IMR-90 (cell line): ENCODE measurements around the gene ITM2B. TPM values are rescaled to one million over a fixed set of nuclear protein-coding genes. Genes with fewer than 3 reads are reported as not detected.

Experiments
- ATAC-seq: fragments of 200-7000 bp; cut with Tn5 transposase; 2 replicates; pipeline ENCODE4 v1.9.1; 2020; ENCODE audit warnings: low read depth, mild to moderate bottlenecking, moderate library complexity
- BruUV-seq: library from RNA; stranded (reverse); fragments of 400-500 nt; replicated peaks from 2 replicates; lab custom pipeline; 2021; lab: Mats Ljungman, UMichigan
- CTCF ChIA-PET: fragments of 300-600 bp; formaldehyde crosslinking; extraction: SDS; loops from one replicate; lab custom pipeline; 2021; ENCODE audit warnings: antibody characterized with exemption; lab: Yijun Ruan, JAX
- POLR2A ChIA-PET: fragments of 300-600 bp; sonication (Branson Sonifier 250); formaldehyde crosslinking; loops from one replicate; lab custom pipeline; 2022; ENCODE audit warnings: antibody characterized with exemption; ENCODE audit not compliant: unreplicated experiment; lab: Charles Lee
- DNase-seq: peaks from one replicate; pipeline ENCODE4 v3.0.0; 2013
- H2AFZ ChIP-seq: replicated peaks from 2 replicates; pipeline ENCODE3; 2013; ENCODE audit warnings: low read length, mild to moderate bottlenecking; ENCODE audit not compliant: poor library complexity
- H2AK5ac ChIP-seq: 2 replicates; pipeline ENCODE4 v1.6.1; 2013; ENCODE audit warnings: low read depth, low read length, inconsistent platforms
- H2AK9ac ChIP-seq: replicated peaks from 2 replicates; pipeline ENCODE3; 2013; ENCODE audit warnings: mild to moderate bottlenecking, low read depth, low read length, moderate library complexity; ENCODE audit not compliant: poor library complexity
- H2BK120ac ChIP-seq: 2 replicates; pipeline ENCODE4 v1.6.1; 2013; ENCODE audit warnings: low read depth, low read length, inconsistent platforms
- H2BK15ac ChIP-seq: 3 replicates; pipeline ENCODE4 v1.6.1; 2013; ENCODE audit warnings: low read depth, low read length, inconsistent platforms
- H2BK20ac ChIP-seq: 2 replicates; pipeline ENCODE4 v1.6.1; 2013; ENCODE audit warnings: low read depth, mild to moderate bottlenecking, inconsistent platforms, low read length, moderate library complexity
- H2BK5ac ChIP-seq: 2 replicates; pipeline ENCODE4 v1.6.1; 2013; ENCODE audit warnings: mild to moderate bottlenecking, low read depth, low read length, inconsistent platforms; ENCODE audit not compliant: poor library complexity, severe bottlenecking
- H3K14ac ChIP-seq: replicated peaks from 2 replicates; pipeline ENCODE4 v1.6.1; 2013; ENCODE audit warnings: low read depth, low read length, inconsistent platforms
- H3K18ac ChIP-seq: 2 replicates; pipeline ENCODE4 v1.6.1; 2013; ENCODE audit warnings: low read depth, low read length, control low read depth
- H3K23ac ChIP-seq: 2 replicates; pipeline ENCODE4 v1.6.1; 2013; ENCODE audit warnings: low read depth, low read length, inconsistent platforms
- H3K27ac ChIP-seq: 2 replicates; pipeline ENCODE4 v1.5.1; 2013; ENCODE audit warnings: mild to moderate bottlenecking, control low read depth, low read length; ENCODE audit not compliant: insufficient read depth
- H3K27me3 ChIP-seq: 2 replicates; pipeline ENCODE4 v1.6.1; 2013; ENCODE audit warnings: low read length; ENCODE audit not compliant: control insufficient read depth, insufficient read depth
- H3K36me3 ChIP-seq: 2 replicates; pipeline ENCODE4 v1.6.1; 2013; ENCODE audit warnings: low read length, mixed read lengths; ENCODE audit not compliant: control insufficient read depth, insufficient read depth
- H3K4ac ChIP-seq: 2 replicates; pipeline ENCODE4 v1.6.1; 2013; ENCODE audit warnings: low read depth, low read length, inconsistent platforms
- H3K4me1 ChIP-seq: 2 replicates; pipeline ENCODE4 v1.6.1; 2013; ENCODE audit warnings: low read length, mixed read lengths; ENCODE audit not compliant: control insufficient read depth, insufficient read depth
- H3K4me2 ChIP-seq: 2 replicates; pipeline ENCODE4 v1.6.1; 2013; ENCODE audit warnings: low read depth, mild to moderate bottlenecking, control low read depth, low read length, moderate library complexity
- H3K4me3 ChIP-seq: 2 replicates; pipeline ENCODE4 v1.5.1; 2013; ENCODE audit warnings: low read depth, mild to moderate bottlenecking, control low read depth, low read length, moderate library complexity; ENCODE audit not compliant: insufficient read depth
- H3K56ac ChIP-seq: 2 replicates; pipeline ENCODE4 v1.6.1; 2013; ENCODE audit warnings: low read length, inconsistent platforms; ENCODE audit not compliant: insufficient read depth; ENCODE audit errors: extremely low read depth
- H3K79me1 ChIP-seq, 2 experiments: 2 replicates each; pipeline ENCODE4 v1.6.1; 2013; ENCODE audit warnings: low read length in 2 of 2, inconsistent platforms in 1 of 2, low read depth in 1 of 2
- H3K9ac ChIP-seq: 2 replicates; pipeline ENCODE4 v1.6.1; 2013; ENCODE audit warnings: low read depth, low read length, control low read depth
- H3K9me1 ChIP-seq: 2 replicates; pipeline ENCODE4 v1.6.1; 2013; ENCODE audit warnings: low read length, inconsistent platforms; ENCODE audit not compliant: insufficient read depth
- H3K9me3 ChIP-seq: 2 replicates; pipeline ENCODE4 v1.6.1; 2013; ENCODE audit warnings: low read length; ENCODE audit not compliant: control insufficient read depth, insufficient read depth
- H4K20me1 ChIP-seq: 2 replicates; pipeline ENCODE4 v1.6.1; 2013; ENCODE audit warnings: low read length, inconsistent platforms; ENCODE audit not compliant: insufficient read depth
- H4K5ac ChIP-seq: 2 replicates; pipeline ENCODE4 v1.6.1; 2013; ENCODE audit warnings: mild to moderate bottlenecking, low read depth, low read length, control low read depth
- H4K8ac ChIP-seq, 2 experiments: 2 replicates each; pipeline ENCODE4 v1.6.1; 2013; ENCODE audit warnings: low read depth in 2 of 2, low read length in 2 of 2, control low read depth in 1 of 2, inconsistent platforms in 1 of 2
- H4K91ac ChIP-seq: 2 replicates; pipeline ENCODE4 v1.6.1; 2013; ENCODE audit warnings: low read depth, low read length, inconsistent platforms; ENCODE audit not compliant: insufficient read depth
- BHLHE40 ChIP-seq: fragments of 150-350 bp; IDR thresholded peaks from 2 replicates; pipeline ENCODE4 v1.6.1; 2016; ENCODE audit warnings: mild to moderate bottlenecking, low read depth, low read length
- CEBPB ChIP-seq: IDR thresholded peaks from 2 replicates; pipeline ENCODE4 v1.6.1; 2012; ENCODE audit warnings: low read depth, low read length, improper control_type of control experiment
- CHD1 ChIP-seq: IDR thresholded peaks from 2 replicates; pipeline ENCODE4 v1.6.1; 2012; ENCODE audit warnings: low read depth, low read length, improper control_type of control experiment
- CTCF ChIP-seq: conservative IDR thresholded peaks from 2 replicates; pipeline ENCODE4 v1.5.1; 2012; ENCODE audit warnings: mild to moderate bottlenecking, low read depth, low read length, improper control_type of control experiment
- ELK1 ChIP-seq: fragments of 150-350 bp; IDR thresholded peaks from 2 replicates; pipeline ENCODE4 v1.6.1; 2016; ENCODE audit warnings: low read depth, mild to moderate bottlenecking, low read length, moderate library complexity, borderline replicate concordance
- FOS ChIP-seq: fragments of 150-350 bp; IDR thresholded peaks from 2 replicates; pipeline ENCODE4 v1.6.1; 2016; ENCODE audit warnings: low read depth, low read length
- MAFK ChIP-seq: IDR thresholded peaks from 2 replicates; pipeline ENCODE4 v1.6.1; 2012; ENCODE audit warnings: low read depth, low read length, improper control_type of control experiment
- MAZ ChIP-seq: IDR thresholded peaks from 2 replicates; pipeline ENCODE4 v1.6.1; 2012; ENCODE audit warnings: low read depth, mild to moderate bottlenecking, low read length, improper control_type of control experiment, moderate library complexity, borderline replicate concordance
- MXI1 ChIP-seq: IDR thresholded peaks from 2 replicates; pipeline ENCODE4 v1.6.1; 2012; ENCODE audit warnings: low read depth, mild to moderate bottlenecking, low read length, moderate library complexity, borderline replicate concordance
- NFE2L2 ChIP-seq: fragments of 150-350 bp; IDR thresholded peaks from 2 replicates; pipeline ENCODE4 v1.6.1; 2016; ENCODE audit warnings: low read depth, mild to moderate bottlenecking, low read length
- POLR2A ChIP-seq: IDR thresholded peaks from 2 replicates; pipeline ENCODE4 v1.6.1; 2012; ENCODE audit warnings: mild to moderate bottlenecking, low read depth, low read length
- RAD21 ChIP-seq: IDR thresholded peaks from 2 replicates; pipeline ENCODE4 v1.6.1; 2012; ENCODE audit warnings: low read length, improper control_type of control experiment
- RCOR1 ChIP-seq: IDR thresholded peaks from 2 replicates; pipeline ENCODE4 v1.6.1; 2012; ENCODE audit warnings: mild to moderate bottlenecking, low read length, improper control_type of control experiment; ENCODE audit not compliant: insufficient replicate concordance
- RFX5 ChIP-seq: IDR thresholded peaks from 2 replicates; pipeline ENCODE4 v1.8.0; 2012; ENCODE audit warnings: low read depth, mild to moderate bottlenecking, low read length, moderate library complexity
- SMC3 ChIP-seq: fragments of 150-350 bp; IDR thresholded peaks from 2 replicates; pipeline ENCODE4 v1.6.1; 2016; ENCODE audit warnings: low read depth, mild to moderate bottlenecking, antibody characterized with exemption, low read length, moderate library complexity
- WGBS, 2 experiments: methylation state at CpG; one replicate each; pipeline versions ENCODE4 v1.1.5 to v1.1.7; 2013; ENCODE audit warnings: missing lambda C conversion rate in 2 of 2; ENCODE audit not compliant: insufficient read length in 1 of 2; ENCODE audit errors: extremely low coverage in 2 of 2; 5-methylcytosine and 5-hydroxymethylcytosine counted together
- dilution Hi-C: fragments of 300-500 bp; cut with HindIII; formaldehyde crosslinking; loops from one replicate; pipeline ENCODE4 v1.14.3; 2018; ENCODE audit warnings: low sequenced_read_pairs; ENCODE audit not compliant: unreplicated experiment
- in situ Hi-C: fragments of 300-500 bp; cut with MboI; formaldehyde crosslinking; loops from 3 replicates; pipeline ENCODE4 v1.14.3; 2019; ENCODE audit warnings: low sequenced_read_pairs, inconsistent platforms, mixed read lengths
- intact Hi-C: fragments of 100-400 bp; cut with micrococcal nuclease; formaldehyde crosslinking; loops from 2 replicates; pipeline ENCODE4 v1.10.0; 2022
- polyA plus RNA-seq, 3 experiments: library from polyadenylated mRNA; depleted of rRNA; stranded (reverse); fragments of >200 nt; gene quantifications; 2 replicates each; pipeline ENCODE4 v1.2.3, GENCODE V29; 2012; ENCODE audit warnings: low replicate concordance in 1 of 3
- total RNA-seq: library from RNA; depleted of rRNA; stranded (reverse); fragments of >200 nt; gene quantifications from 2 replicates; pipeline ENCODE4 v1.2.3, GENCODE V29; 2012
- TF ChIP-seq, protein P1 (sequence below): fragments of 150-350 bp; IDR thresholded peaks from 2 replicates; pipeline ENCODE4 v1.6.1; 2017; ENCODE audit warnings: mild to moderate bottlenecking, antibody characterized with exemption, low read length, low read depth

ITM2B gene
- total and polyA plus RNA-seq, 2 of the 4 experiments (the other 2 are of a cell fraction) = 51.1 to 158 TPM

GRCh38 chr13:48224701-48225100 lies 8.3 kb upstream of the ITM2B start:
- POLR2A ChIA-PET = no interaction called here
- ATAC-seq (no peak), DNase-seq (no peak)
- Histone ChIP-seq H4K5ac (no peak overlapping the region), H3K79me1 (no peaks in the 10 kb centered on the region), H3K27ac (no peak overlapping the region), H4K91ac (no peak overlapping the region), H2AK9ac (no peak overlapping the region), H4K8ac (no peak overlapping the region), H3K18ac (no peak overlapping the region), H3K56ac (no peak overlapping the region), H3K4me1 (peaks cover 4% of the 10 kb centered on the region; the same call in 1 of the 2 replicates), H2AFZ (no peak overlapping the region), H3K23ac (no peak overlapping the region), H4K20me1 (no peaks in the 10 kb centered on the region), H2BK5ac (no peak overlapping the region), H3K4me3 (no peak overlapping the region), H3K4ac (no peak overlapping the region), H3K4me2 (no peak overlapping the region), H2BK15ac (no peak overlapping the region), H2AK5ac (no peak overlapping the region), H3K9me1 (no peaks in the 10 kb centered on the region; the same call in 1 of the 2 replicates), H3K14ac (no peak overlapping the region), H3K9me3 (no peaks in the 10 kb centered on the region), H3K36me3 (no peaks in the 10 kb centered on the region), H2BK120ac (no peak overlapping the region), H3K27me3 (peaks cover 11% of the 10 kb centered on the region; the same call in 1 of the 2 replicates), H3K9ac (no peak overlapping the region), H2BK20ac (no peak overlapping the region)
- WGBS, 2 experiments = no CpG with 5 or more reads among the region's 3 CpGs
- in situ Hi-C loops = no loop called here
- CTCF ChIA-PET = no interaction called here
- dilution Hi-C loops = no loop called here
- no TSS peak for BruUV-seq
- intact Hi-C loops = no loop called here
- TF ChIP-seq RCOR1 = no peak
- TF ChIP-seq MAFK = no peak
- TF ChIP-seq, protein P1, sequence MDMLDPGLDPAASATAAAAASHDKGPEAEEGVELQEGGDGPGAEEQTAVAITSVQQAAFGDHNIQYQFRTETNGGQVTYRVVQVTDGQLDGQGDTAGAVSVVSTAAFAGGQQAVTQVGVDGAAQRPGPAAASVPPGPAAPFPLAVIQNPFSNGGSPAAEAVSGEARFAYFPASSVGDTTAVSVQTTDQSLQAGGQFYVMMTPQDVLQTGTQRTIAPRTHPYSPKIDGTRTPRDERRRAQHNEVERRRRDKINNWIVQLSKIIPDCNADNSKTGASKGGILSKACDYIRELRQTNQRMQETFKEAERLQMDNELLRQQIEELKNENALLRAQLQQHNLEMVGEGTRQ = no peak
- no peak for TF ChIP-seq FOS
- TF ChIP-seq CEBPB = no peak
- TF ChIP-seq CTCF = no peak
- no peak for TF ChIP-seq ELK1
- TF ChIP-seq BHLHE40 = no peak
- no peak for TF ChIP-seq NFE2L2
- no peak for TF ChIP-seq MAZ
- TF ChIP-seq RFX5 = no peak
- TF ChIP-seq SMC3 = no peak
- no peak for TF ChIP-seq CHD1
- TF ChIP-seq POLR2A = no peak
- no peak for TF ChIP-seq MXI1
- no peak for TF ChIP-seq RAD21
